ENCODE measurements around the gene FARS2. TPM values are rescaled to one million over a fixed set of nuclear protein-coding genes. Genes with fewer than 3 reads are reported as not detected.

FARS2 gene
- polyA plus RNA-seq, 1 of the 3 experiments (the other 2 are of a cell fraction): 12.5 TPM

- Histone ChIP-seq H3K9ac (no peak overlapping the region), H2AFZ (ENCODE audit: low read depth) (no peak overlapping the region), H3K27ac (ENCODE audit: low read depth in 2 of 2, low read length in 1 of 2) (no peak overlapping the region), H3K36me3 (replicated peaks in 1 of 2; ENCODE audit: control insufficient read depth in 1 of 2, insufficient read depth in 2 of 2, low read length in 1 of 2) (no peaks in the 10 kb centered on the region), H3K9me2 (no peaks in the 10 kb centered on the region), H3K4me1 (ENCODE audit: control insufficient read depth in 1 of 2, insufficient read depth in 2 of 2, low read depth in 1 of 2, low read length in 1 of 2) (no peaks in the 10 kb centered on the region), H3K79me2 (ENCODE audit: insufficient read depth) (no peaks in the 10 kb centered on the region), H3K27me3 (ENCODE audit: insufficient read depth) (no peaks in the 10 kb centered on the region), H3K4me3 (ENCODE audit: low read depth in 2 of 2, low read length in 1 of 2) (no peak overlapping the region), H4K20me1 (ENCODE audit: insufficient read depth) (no peaks in the 10 kb centered on the region), H3K4me2 (no peak overlapping the region), H3K9me3 (no peaks in the 10 kb centered on the region), H3F3A (replicated peaks; ENCODE audit: insufficient read depth) (no peaks in the 10 kb centered on the region)
- 53% methylated on average over 5 of the region's 5 CpGs for WGBS (ENCODE audit: low lambda C conversion rate)
- POLR2A ChIA-PET: no interaction called here
- CTCF ChIA-PET: no interaction called here
- TF ChIP-seq MXI1 (IDR thresholded peaks at IDR 0.05; ENCODE audit: low read depth, low read length) (no peak), JUND (IDR thresholded peaks at IDR 0.05) (no peak), GATA2 (CRISPR knock-in tag; IDR thresholded peaks at IDR 0.05) (no peak), RAD21 (IDR thresholded peaks at IDR 0.05; ENCODE audit: low read length) (no peak), RCOR1 (IDR thresholded peaks at IDR 0.05; ENCODE audit: low read length) (no peak), MAX (IDR thresholded peaks at IDR 0.05; ENCODE audit: low read depth) (no peak), SIN3A (IDR thresholded peaks at IDR 0.05; ENCODE audit: borderline replicate concordance, low read depth, low read length) (no peak), MEF2A (IDR thresholded peaks at IDR 0.05; ENCODE audit: borderline replicate concordance, low read depth) (no peak), NRF1 (IDR thresholded peaks at IDR 0.05; ENCODE audit: low read depth, low read length) (no peak), POLR2AphosphoS5 (IDR thresholded peaks at IDR 0.05; ENCODE audit: low read depth, low read length) (no peak)
- DNase-seq: no peak
These were observed 552.8 kb downstream of the FARS2 start for GRCh38 chr6:5814116-5814515.

- TF ChIP-seq FOXM1 (IDR thresholded peaks at IDR 0.05; ENCODE audit: low read depth): no peak
- TF ChIP-seq SIN3A (IDR thresholded peaks at IDR 0.05; ENCODE audit: borderline replicate concordance, low read depth, low read length): no peak
- no peak for TF ChIP-seq EP300 (IDR thresholded peaks at IDR 0.05; ENCODE audit: borderline replicate concordance in 1 of 2, low read depth in 1 of 2, low read length in 1 of 2)
- H3K4me2 ChIP-seq: no peak overlapping the region
- CTCF ChIA-PET: no interaction called here
These were observed 553.6 kb downstream of the FARS2 start for GRCh38 chr6:5814901-5815300.

GRCh38 chr6:5817869-5818268 lies 556.6 kb downstream of the FARS2 start:
- H3K79me2 ChIP-seq (ENCODE audit: insufficient read depth): no peaks in the 10 kb centered on the region
- H3K36me3 ChIP-seq (replicated peaks in 1 of 2; ENCODE audit: control insufficient read depth in 1 of 2, insufficient read depth in 2 of 2, low read length in 1 of 2): no peaks in the 10 kb centered on the region
- no peaks in the 10 kb centered on the region for H4K20me1 ChIP-seq (ENCODE audit: insufficient read depth)
- POLR2A ChIA-PET: no interaction called here
- no peaks in the 10 kb centered on the region for H3K9me2 ChIP-seq
- H3K27ac ChIP-seq (ENCODE audit: low read depth in 2 of 2, low read length in 1 of 2): no peak overlapping the region
- H2AFZ ChIP-seq (ENCODE audit: low read depth): no peak overlapping the region
- H3F3A ChIP-seq (replicated peaks; ENCODE audit: insufficient read depth): no peaks in the 10 kb centered on the region
- 0% methylated on average over 2 of the region's 3 CpGs for WGBS (ENCODE audit: low lambda C conversion rate)
- no peaks in the 10 kb centered on the region for H3K4me1 ChIP-seq (ENCODE audit: control insufficient read depth in 1 of 2, insufficient read depth in 2 of 2, low read depth in 1 of 2, low read length in 1 of 2)
- H3K4me2 ChIP-seq: no peak overlapping the region
- no peaks in the 10 kb centered on the region for H3K9me3 ChIP-seq
- H3K4me3 ChIP-seq (ENCODE audit: low read depth in 2 of 2, low read length in 1 of 2): no peak overlapping the region
- CTCF ChIA-PET: no interaction called here
- TF ChIP-seq SMC3 (IDR thresholded peaks at IDR 0.05; ENCODE audit: low read depth, low read length) (no peak), FOSL2 (IDR thresholded peaks at IDR 0.05; ENCODE audit: borderline replicate concordance, low read depth) (no peak), REST (IDR thresholded peaks at IDR 0.05; ENCODE audit: low read depth, low read length) (peak; percentile 81)
- no peak for DNase-seq
- H3K9ac ChIP-seq: no peak overlapping the region
- no peaks in the 10 kb centered on the region for H3K27me3 ChIP-seq (ENCODE audit: insufficient read depth)

More at GRCh38 chr6:5814901-5815300, 553.6 kb downstream of the FARS2 start:
- Histone ChIP-seq H3K27ac (ENCODE audit: low read depth in 2 of 2, low read length in 1 of 2) (no peak overlapping the region), H3K9me3 (no peaks in the 10 kb centered on the region), H3K27me3 (ENCODE audit: insufficient read depth) (no peaks in the 10 kb centered on the region), H3K36me3 (replicated peaks in 1 of 2; ENCODE audit: control insufficient read depth in 1 of 2, insufficient read depth in 2 of 2, low read length in 1 of 2) (no peaks in the 10 kb centered on the region), H3K79me2 (ENCODE audit: insufficient read depth) (no peaks in the 10 kb centered on the region), H2AFZ (ENCODE audit: low read depth) (no peak overlapping the region), H3K9me2 (no peaks in the 10 kb centered on the region), H3K9ac (no peak overlapping the region), H3F3A (replicated peaks; ENCODE audit: insufficient read depth) (no peaks in the 10 kb centered on the region), H3K4me1 (ENCODE audit: control insufficient read depth in 1 of 2, insufficient read depth in 2 of 2, low read depth in 1 of 2, low read length in 1 of 2) (no peaks in the 10 kb centered on the region), H4K20me1 (ENCODE audit: insufficient read depth) (no peaks in the 10 kb centered on the region), H3K4me3 (ENCODE audit: low read depth in 2 of 2, low read length in 1 of 2) (no peak overlapping the region)
- POLR2A ChIA-PET: no interaction called here
- WGBS (ENCODE audit: low lambda C conversion rate): 29% methylated on average over 9 of the region's 9 CpGs
- no peak for DNase-seq
